Measurements from ENCODE around the gene SH3TC1.

SH3TC1 gene

DNA sequence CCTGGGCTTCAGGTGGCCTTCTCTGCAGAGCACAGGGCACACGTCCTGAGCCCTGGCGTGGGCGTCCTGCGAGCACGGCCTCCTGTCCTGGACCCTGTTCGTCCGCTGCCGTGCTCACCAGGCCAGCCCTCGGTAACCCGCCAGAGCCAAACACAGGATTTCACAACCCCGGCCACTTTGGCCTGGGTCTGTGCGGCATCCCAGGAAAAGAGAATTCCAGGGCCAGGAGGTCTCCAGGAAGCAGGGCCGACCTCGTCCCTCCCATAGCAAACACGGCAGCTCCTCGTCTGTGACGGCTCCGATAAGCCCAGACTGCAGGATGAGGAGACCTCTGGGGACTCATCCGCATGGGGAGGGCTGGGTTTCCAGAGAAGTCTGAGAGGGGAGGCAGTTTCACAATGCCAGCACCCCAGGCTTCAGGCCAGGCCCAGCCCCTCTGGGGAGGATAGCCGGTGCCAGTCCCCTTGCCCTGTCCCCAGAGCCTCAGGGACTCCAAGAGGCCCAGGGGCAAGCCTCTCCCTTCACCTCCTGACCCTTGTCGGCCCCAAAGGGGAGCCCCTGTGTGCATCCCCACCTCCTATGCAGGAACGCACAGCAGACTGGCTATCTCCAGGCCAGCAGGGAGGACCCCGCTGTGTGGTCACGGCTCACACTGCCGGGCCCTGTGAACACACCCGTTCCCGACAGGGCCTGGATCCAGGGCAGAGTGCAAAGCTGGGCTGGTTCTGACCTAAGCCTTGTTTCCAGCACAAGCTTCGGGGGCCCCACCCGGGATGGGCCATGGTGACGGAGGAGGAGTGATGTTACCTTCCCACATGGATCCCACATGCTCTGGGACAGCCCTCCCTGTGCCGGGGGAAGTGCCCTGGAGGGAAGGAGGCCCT is 48.2 kb downstream of the SH3TC1 start:
- DNase-seq, result no peak

DNA sequence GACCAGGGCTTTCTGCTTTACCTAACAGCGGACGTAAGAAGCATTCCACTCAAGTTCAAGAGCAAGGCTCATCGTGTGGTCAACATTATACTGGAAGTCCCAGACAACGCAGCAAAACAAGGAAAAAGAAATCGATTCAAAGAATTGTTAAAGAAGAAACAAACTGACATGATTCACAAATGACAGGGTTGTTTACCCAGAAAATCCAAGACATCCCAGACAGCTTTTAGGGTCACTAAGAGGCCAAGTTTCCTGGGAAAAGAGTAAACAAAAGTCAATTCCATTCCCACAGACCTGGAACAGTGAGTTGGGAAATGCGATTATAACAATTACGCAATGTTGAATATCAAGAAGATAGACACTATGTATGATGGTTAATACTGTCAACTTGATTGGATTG is 49.0 kb downstream of the SH3TC1 start:
- no peak for DNase-seq

DNA sequence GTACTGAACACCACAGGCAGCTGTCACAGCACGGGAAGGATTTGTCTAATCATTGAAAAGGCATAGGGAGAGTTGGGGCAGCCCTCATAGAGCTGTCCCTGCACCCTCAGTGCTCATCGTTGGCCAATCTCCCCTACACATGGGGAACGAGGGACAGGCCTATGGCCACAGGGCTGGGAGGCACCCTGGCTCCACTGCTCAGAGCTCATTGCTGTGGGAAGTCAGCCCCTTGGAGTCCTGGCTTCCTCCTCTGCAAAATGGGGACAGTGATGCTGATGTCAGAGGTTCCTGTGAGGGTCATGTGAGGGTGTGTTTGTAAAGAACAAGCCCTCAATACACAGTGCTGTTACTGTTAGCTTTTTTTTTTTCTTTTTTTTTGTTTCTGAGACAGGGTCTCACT is 51.1 kb downstream of the SH3TC1 start:
- DNase-seq, result no peak

DNA sequence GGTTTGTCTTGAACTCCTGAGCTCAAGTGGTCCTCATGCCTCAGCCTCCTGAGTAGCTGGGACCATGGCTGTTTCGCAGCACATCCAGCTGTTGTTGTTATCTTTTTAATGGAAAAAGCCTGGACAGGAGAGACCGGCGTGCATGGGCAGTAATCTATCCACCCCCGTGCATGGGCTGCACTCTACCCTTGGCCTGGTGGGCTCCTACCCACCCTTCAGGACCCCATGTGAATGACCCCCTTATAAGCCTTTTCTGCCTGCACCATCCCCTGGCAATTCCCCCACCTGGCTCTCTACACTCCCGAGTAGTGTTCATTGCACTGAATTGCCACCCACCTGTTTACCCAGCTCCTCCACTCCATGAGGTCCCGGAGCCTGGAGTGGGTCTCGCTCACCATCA is 51.5 kb downstream of the SH3TC1 start:
- DNase-seq, result no peak

DNA sequence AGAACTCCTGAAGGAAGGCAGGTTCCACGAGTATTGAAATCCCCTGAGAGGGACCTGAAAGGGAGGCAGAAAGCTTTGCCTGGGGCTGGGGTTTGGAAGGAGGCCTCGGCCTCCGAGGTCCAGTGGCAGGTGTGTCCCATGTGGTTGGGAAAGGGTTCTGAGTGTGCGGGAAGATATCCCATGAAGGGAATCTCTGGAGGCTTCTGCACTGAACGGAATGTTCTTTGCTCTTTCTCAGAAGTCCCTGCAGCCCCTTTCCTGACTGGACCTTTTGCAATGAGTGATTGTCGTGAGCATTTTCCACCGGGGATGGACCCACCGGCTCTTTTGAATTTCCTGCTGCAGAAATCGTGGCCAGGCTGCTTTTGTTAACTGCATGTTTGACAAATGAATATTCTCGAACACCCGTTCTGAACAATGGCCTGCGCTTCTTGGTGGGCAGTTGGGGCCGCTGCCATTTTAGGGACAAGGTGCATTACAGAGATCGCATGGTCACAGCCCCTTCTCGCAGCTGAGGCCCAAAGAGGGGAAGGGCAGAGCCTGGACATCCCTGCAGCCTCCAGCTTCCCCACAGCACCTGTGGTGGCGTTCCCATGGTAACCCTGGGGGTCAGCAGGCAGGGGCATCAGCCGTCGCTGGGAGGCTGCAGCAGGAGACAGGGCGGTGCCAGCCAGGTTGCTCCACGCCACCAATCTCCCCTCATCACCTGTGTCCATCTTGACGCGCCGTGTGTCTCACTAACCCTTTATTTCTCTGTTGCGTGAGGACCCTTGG is 52.2 kb downstream of the SH3TC1 start:
- no peak for DNase-seq

DNA sequence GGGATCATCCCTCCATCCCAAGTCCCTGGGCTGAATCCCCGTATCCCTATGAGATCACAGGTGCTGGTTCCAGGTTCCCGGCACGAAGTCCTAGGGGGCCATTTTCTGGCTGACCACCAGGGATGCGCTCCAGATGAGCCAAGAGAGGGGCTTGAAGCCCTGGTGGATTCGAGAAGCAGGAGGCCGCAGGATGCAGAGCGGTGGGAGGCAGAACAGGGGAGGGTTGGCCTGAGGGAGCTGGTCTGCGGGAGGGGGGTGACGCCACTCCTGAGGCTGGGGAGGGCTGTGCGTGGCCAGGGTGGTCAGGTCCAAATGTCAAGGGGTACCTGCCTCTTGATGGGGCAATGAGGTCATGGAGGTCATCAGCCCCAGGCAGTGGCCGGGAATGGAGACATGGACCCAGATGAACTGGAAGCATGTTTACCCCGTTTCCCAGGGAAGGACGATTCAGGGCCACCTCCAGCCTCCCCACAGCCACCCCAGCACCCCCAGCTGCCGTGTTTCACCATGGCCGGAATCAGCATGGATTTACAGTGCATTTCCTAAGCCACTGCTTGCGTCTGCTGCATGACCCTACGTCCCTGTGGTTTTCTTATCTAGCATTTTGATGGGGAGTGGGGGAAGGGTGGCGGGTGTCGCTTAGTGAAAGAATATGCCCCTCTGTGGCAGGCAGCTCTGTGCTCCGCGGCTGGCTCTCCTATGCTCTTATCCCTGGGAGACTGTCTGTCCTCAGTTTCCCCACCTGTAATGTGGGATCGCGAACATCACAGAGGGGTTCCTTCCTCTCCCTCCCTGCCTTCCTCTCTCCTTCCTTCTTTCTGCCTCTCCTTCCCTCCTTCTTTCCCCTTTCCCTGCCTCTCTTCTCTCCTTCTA is 53.4 kb downstream of the SH3TC1 start:
- no peak for DNase-seq

DNA sequence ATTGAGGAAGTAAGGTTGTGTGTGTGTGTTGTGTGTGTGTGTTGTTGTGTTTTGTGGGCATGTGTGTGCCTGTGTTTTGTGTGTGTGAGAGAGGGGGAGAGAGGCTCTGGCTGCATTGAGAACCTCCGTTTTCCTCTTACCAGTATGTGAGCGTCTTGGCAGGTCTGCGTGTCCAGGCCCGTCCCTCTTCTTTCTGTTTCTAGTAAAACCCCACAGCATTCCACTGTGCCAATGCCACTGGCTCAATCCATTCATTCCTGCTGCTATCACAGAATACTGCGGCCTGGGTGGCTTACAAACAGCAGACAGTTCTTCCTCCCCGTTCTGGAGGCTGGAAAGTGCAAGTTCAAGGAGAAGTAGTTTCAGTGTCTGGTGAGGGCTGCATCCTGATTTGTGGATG is 55.0 kb downstream of the SH3TC1 start:
- no peak for DNase-seq

DNA sequence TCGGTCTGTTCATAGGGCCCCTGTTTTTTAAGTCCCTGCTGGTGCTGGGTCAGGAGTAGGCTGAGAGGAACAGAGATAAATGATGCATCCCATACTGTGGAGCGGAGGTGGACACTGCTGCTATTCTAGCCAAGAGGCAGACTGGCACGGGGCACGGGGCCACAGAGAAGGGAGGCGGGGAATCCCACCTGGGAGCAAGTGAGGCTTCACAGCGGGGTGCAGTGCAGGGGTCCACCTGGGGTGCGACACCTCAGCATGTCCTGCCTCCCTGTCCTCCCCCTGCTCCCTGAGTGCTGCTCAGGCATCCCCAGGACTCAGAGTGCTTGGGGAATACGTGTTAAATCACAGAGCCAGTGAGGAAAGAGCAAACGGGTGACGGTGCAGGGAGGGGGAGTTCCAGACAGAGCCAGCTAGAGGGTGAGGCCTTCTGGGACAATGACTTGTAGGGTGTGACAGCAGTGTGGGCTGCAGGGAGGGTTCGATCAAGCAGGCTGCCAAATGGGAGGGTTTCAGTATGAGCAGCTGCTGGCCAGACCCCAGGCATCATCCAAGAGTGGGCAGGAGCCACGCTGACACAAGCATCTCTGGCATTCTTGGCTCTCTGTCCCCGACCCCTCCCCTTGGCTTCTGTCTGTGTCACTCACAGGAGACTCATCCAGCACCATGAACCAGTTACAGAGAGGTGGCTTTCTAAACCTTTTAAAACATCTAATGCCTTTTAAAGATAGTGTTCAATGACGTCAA is 56.8 kb downstream of the SH3TC1 start:
- DNase-seq, result no peak

DNA sequence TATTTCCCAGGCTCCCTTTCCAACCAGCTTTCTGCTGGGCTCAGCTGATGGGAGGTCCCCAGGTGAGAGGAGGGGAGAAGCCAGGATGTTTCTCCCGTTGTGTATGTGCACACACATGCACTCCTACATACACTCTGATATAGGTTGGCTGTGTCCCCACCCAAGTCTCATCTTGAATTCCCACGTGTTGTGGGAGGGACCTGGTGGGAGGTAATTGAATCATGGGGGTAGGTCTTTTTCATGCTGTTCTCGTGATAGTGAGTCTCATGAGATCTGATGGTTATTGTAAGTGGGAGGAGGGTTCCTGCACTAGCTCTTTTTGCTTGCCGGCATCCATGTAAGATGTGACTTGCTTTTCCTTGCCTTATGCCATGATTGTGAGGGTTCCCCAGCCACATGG is 58.8 kb downstream of the SH3TC1 start:
- DNase-seq, result no peak

DNA sequence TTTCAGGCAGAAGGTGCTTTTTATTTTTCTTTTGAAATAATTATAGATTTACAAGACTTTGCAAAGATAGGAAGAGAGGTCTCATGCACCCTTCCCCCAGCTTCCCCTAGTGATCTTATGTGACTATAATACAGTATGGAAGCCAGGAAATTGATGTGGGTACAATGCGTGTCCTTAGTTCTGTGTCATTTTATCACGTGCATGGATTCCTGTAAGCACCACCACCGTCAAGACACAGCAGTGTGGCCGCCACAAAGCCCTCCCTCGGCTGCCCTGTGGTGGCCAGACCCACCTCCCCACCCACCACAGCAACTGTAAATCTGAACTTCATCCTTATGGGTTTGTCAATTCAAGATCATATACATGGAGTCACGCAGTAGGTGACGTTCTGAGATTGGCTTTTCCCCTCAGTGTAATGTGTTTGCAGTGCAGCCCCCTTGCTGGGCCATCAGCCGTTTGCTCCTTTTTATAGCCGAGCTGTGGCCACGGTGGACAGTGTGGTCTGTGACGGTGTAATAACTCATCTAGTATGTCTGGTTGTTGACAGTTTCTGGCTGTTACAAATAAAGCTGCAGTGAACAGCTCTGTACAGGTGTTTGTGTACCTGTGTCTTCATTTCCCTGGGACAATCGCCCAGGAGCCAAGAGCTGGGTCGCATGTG is 59.6 kb downstream of the SH3TC1 start:
- no peak for DNase-seq

DNA sequence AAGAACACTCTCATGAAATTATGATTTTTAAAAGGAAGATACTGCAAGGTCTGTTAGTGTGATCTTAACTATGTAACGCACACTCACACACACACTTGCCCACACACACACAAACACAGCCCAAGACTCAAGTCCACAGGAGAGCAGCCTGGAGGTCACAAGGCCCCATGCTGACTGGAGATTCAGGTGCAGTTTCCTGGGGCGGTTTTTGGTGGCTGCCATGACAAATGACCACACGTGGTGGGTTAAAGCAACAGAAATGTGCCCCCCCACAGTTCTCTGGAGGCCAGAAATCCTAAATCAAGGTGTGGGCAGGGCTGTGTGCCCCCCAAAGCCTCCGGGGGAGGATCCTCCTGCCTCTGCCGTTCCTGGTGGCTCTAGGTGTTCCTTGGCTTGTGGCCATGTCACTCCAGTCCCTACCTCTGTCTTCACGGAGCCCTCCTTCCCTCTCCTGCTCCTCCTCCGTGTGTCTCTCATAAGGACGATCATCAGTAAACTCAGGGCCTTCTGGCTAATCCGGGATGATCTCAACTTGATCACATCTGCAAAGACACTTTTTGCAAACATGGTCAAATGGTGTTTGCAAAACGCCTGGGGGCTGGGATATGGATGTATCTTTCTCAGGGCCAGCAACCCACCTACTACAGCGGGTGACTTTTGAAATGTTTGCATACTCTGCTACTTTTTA is 60.8 kb downstream of the SH3TC1 start:
- no peak for DNase-seq

DNA sequence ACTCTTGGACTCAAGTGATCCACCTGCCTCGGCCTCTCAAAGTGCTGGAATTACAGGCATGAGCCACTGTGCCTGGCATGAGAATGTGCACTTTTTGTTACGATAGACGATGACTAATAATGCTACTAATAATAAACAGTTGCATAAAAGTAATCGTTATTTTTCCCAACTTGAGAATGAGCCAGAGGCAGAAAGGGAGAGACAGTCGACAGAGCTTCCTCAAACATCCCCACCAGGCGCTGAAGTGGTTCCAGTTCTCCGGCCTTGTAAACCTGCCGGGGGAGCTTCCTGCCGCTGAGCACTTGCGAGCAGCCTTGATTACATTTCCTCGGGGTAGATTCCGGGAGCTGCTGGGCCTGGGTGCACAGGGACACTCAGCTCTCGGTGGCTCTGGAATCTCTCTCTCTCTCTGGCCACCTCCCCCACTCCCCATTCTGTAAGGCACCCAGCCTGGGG is 61.6 kb downstream of the SH3TC1 start:
- DNase-seq, result no peak

DNA sequence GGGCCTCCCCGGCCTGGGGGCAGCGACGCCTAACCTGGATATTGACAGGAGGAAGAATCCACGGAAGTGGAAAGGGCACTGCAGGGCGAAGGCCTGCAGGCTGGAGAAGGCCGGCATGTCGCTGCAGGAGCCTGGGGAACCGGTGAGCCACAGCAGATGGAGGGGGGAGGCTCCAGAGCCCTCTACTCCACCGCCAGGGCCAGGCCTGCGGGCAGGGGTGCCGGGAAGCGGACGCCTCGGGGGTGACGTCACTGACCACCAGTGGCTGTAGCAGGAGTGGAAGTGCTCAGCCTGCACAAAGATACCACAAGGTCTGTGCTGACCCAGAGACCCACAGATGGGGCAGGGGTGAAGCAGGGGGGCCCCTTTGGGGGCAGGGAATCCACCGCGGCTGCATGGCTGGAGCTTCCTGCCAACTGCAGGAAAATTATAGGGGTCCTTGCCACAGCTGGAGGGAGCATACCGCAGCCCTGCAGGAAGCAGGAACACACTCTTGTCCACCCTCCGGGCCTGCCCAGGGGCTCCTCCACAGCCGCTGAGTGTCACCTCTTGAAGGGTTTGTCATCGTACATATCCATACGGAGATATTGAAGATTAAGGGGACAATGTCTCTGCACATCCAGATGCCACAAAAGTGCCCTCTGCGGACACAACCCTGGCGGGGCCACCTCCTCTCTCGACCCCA is 62.9 kb downstream of the SH3TC1 start:
- DNase-seq, result no peak

DNA sequence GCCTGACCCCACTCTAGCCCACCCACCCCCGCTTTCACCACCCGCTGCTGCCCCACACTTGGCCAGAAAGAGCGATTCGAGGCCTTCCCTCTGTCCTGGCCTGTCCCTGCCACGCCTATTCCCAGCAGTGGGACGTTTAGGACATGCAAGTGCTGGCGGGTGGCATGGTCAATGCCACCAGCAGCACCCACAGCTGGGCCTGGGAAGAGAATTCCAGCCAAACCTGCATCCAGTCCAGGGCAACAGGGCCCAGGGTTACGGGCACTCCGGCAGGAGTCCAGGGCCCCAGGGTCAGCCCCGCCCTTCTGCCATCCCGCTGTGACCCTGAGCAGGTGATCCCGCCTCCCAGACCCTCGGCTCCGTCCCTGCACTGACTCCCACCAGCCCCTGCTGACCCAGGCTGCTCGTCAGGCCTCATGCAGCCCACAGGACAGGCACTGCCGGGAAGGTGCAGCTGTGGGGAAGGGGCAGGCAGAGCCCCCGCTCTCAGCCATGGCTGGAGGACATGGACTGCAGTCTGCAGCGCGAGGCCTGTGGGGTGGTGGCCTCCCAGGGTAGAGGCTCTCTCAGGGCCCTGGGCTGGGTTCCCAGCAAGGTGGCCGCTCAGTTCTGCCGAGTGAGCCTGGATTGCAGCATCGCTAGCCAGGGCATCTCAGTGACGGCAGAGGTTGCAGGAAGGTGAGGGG is 63.7 kb downstream of the SH3TC1 start:
- DNase-seq, result no peak

DNA sequence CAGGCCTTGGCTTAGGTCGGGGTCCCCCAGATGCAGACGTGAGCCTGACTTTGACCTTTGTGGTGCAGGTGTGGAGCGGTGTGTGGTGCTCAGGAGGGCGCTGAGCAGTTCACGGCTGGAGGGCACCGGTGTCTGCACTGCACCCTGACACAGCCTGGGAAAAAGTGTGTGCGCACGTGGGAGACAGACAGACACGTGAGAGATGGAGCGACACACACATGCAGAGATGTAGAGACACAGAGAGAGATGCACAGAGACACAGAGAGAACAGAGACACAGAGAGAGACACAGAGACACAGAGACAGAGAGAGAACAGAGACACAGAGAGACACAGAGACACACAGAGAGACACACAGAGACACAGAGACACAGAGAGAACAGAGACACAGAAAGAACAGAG is 64.3 kb downstream of the SH3TC1 start:
- no peak for DNase-seq

DNA sequence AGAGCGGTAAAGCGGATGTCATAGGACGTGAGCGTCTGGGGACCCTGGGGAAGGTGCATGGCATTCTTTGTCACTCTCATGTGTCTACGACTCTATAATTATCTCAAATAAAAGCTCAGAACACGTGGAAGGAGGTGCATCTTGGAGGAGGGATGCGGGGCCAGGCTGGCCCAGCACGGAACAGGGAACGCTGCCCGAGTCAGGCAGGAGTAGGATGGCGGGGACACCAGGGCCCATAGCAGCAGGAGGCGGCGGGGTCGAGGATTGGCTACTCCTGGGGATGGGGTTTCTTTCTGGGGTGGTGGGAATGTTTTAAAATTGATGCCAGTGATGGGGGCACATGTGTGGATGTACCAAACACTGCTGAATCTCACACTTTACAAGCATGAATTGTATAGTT is 65.0 kb downstream of the SH3TC1 start:
- DNase-seq, result no peak

DNA sequence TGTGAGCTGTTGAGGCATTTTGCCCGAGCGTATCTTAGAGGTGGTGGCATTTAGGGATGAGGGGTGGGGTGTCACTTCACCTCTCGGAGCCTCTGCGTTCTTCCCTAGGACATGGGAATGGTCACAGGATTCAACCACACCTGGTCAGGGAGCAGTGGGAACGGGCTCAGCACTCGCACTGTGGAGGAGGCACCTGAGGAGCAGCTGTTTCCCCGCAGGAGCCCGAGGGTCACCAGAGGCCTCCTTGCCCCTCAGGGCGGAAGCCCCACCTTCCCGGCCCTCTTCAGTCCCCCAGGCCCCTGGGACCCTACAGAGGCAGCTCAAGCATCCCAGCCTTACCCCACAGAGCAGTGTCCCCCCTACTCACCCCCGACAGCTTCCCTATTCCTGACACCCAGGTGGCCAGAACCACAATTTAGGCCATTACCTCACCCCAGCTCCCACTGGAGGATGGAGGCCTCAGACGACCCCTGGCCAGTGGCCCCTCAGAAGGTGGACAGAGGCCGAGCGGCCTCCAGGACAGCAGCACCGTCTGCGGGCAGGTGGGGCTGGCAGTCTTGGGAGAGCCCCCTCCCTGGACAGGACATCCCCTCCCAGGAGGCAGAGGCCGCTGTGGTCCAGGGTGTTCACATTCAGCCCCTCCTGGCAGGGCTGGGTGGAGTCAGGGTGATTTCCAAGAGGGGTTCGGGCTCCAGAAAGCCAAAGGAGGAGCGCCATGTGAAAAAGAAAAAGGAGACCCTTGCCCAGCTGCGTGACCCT is 66.3 kb downstream of the SH3TC1 start:
- DNase-seq, result no peak

DNA sequence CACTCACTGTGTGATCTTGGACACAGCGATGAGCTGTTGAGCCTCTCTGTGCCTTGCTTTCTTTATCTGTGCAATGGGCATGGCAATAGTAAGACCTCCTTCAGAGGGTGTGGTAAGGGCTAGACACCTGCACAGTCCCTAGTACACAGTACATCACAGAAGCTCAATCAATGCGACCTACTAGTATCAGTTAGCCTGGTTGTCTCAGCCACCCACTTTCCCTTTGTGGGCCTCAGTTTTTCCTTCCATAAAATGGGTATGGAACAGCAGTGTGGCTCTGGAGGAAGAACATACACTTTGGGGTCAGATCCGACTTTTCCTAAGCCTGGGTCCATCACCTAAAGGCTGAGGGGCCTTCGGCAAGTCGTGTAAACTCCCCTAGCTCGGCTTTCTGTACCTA is 67.0 kb downstream of the SH3TC1 start:
- DNase-seq, result no peak

DNA sequence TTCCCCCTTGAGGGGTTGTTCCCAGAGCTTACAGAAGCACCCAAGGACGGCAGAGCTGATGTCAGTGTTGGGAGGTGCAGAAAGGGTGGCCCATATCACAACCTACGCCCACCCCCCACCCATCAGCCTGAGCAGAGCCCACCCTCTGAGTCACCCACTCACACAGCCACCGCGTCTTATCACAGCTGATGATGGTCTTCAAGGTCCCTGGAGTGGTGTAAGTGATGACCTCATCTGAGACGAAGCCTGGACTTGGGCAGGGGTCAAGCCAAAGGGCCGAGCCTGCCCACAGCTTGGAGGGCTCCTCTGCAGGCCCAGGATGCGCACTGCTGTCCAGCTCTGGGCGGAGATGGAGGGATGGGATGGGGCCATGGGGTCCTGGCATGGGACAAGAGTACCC is 67.4 kb downstream of the SH3TC1 start:
- DNase-seq, result no peak
